GM21619 (cell line): ENCODE measurements around the gene GPR137B.
"Not testable (repeated sequence)": the region's sequence is repeated elsewhere in the genome, so short reads cannot be mapped to it uniquely, and the experiment has no call there.

Experiments
- ATAC-seq: cut with Tn5 transposase; IDR thresholded peaks from one replicate; pipeline ENCODE4 v1.9.1; 2021; ENCODE audit not compliant: unreplicated experiment

GPR137B gene

GRCh38 chr1:236142253-236143103 lies at the start of gene GPR137B:
Gene GPR137B, plus strand, starts transcription at chr1:236142539. Its CDS starts 84 bp downstream, at chr1:236142623.
- ATAC-seq, result peak; percentile 57

GRCh38 chr1:236092899-236093298 lies 49.4 kb upstream of the GPR137B start:
- ATAC-seq, result no peak

- no peak for ATAC-seq
These were observed 46.4 kb upstream of the GPR137B start for GRCh38 chr1:236095705-236096520.

- not testable (repeated sequence) for ATAC-seq
These were observed 45.5 kb upstream of the GPR137B start for GRCh38 chr1:236096660-236097482.

GRCh38 chr1:236098267-236098666 lies 44.1 kb upstream of the GPR137B start:
- ATAC-seq, result no peak

- ATAC-seq, result no peak
These were observed 42.9 kb upstream of the GPR137B start for GRCh38 chr1:236099355-236099974.

GRCh38 chr1:236100799-236101198 lies 41.5 kb upstream of the GPR137B start:
- no peak for ATAC-seq

- no peak for ATAC-seq
These were observed 40.8 kb upstream of the GPR137B start for GRCh38 chr1:236101233-236102200.

GRCh38 chr1:236102611-236103010 lies 39.7 kb upstream of the GPR137B start:
- ATAC-seq, result no peak

GRCh38 chr1:236103059-236103458 lies 39.3 kb upstream of the GPR137B start:
- ATAC-seq, result no peak

- peak; percentile 56 for ATAC-seq
These were observed 38.6 kb upstream of the GPR137B start for GRCh38 chr1:236103646-236104218.

GRCh38 chr1:236107121-236107907 lies 35.0 kb upstream of the GPR137B start:
- no peak for ATAC-seq

GRCh38 chr1:236108027-236108648 lies 34.2 kb upstream of the GPR137B start:
- ATAC-seq, result no peak

- ATAC-seq, result no peak
These were observed 32.2 kb upstream of the GPR137B start for GRCh38 chr1:236110137-236110536.

- no peak for ATAC-seq
These were observed 30.6 kb upstream of the GPR137B start for GRCh38 chr1:236111527-236112331.

GRCh38 chr1:236112332-236112627 lies 30.1 kb upstream of the GPR137B start:
- no peak for ATAC-seq

- no peak for ATAC-seq
These were observed 28.9 kb upstream of the GPR137B start for GRCh38 chr1:236113324-236114032.
